Measurements from ENCODE around the gene OR52H1.
A peak's percentile ranks its signal among the peaks of the same experiment; 100 is the strongest.
"Not testable (repeated sequence)": the region's sequence is repeated elsewhere in the genome, so short reads cannot be mapped to it uniquely, and the experiment has no call there.

The OR52H1 gene

DNA sequence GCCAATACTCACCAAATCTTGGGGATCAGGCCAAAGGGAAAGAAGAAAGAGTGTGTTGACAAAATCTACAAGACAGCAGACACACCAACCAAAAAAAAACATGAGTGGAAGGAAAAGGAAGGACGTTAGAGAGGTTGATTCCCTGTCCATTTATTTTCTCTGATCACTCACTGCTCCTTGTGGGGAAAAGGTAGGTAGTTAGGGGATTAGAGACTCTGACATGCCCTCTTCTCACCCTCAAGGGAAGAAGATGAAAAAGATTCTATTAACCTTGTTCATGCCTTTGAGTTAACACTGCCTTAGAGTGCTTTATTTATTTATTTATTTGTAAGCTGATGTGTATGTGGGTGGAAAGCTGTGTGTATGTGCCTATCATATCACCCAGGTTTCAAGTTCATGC, at the start of gene OR52H1:
Gene OR52H1 (minus strand): TSS at position 101 of the 400 bp plus-strand sequence. CDS start 3,035 bp downstream, outside the sequence.
- no peak for DNase-seq (ENCODE audit: low read depth)
- TF ChIP-seq, protein P1, sequence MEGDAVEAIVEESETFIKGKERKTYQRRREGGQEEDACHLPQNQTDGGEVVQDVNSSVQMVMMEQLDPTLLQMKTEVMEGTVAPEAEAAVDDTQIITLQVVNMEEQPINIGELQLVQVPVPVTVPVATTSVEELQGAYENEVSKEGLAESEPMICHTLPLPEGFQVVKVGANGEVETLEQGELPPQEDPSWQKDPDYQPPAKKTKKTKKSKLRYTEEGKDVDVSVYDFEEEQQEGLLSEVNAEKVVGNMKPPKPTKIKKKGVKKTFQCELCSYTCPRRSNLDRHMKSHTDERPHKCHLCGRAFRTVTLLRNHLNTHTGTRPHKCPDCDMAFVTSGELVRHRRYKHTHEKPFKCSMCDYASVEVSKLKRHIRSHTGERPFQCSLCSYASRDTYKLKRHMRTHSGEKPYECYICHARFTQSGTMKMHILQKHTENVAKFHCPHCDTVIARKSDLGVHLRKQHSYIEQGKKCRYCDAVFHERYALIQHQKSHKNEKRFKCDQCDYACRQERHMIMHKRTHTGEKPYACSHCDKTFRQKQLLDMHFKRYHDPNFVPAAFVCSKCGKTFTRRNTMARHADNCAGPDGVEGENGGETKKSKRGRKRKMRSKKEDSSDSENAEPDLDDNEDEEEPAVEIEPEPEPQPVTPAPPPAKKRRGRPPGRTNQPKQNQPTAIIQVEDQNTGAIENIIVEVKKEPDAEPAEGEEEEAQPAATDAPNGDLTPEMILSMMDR (IDR thresholded peaks at IDR 0.05; ENCODE audit: low read depth, low read length, missing control alignments), result no peak

DNA sequence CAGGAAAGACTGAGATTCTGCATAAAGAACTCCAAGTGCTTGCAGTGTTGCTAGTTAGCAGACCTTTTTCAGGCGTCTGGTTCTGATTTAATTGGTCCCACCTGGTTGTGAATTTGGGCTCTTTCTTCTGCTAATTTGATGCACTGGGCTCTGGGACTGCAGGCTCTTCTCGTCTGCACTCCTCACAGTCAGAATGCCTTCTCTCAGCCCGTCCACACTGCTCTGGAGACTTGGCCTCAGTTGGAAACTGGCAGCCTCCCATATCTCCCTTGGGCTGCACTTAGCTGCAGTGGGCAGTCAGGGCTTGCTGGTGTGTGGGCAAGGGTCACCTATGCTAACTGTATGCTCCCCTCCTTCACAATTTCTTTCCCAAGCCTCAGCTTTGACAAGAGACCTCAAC, 49.6 kb upstream of the OR52H1 start:
- no peak for DNase-seq (ENCODE audit: low read depth)
- no peak overlapping the region for H3K4me3 ChIP-seq (ENCODE audit: low read depth, low read length)
- TF ChIP-seq, protein P1 (IDR thresholded peaks at IDR 0.05; ENCODE audit: low read depth, low read length, missing control alignments), result no peak

More for the DNA sequence above, at the start of gene OR52H1:
- no peak within 1 kb of the TSS for H3K4me3 ChIP-seq (ENCODE audit: low read depth, low read length)

DNA sequence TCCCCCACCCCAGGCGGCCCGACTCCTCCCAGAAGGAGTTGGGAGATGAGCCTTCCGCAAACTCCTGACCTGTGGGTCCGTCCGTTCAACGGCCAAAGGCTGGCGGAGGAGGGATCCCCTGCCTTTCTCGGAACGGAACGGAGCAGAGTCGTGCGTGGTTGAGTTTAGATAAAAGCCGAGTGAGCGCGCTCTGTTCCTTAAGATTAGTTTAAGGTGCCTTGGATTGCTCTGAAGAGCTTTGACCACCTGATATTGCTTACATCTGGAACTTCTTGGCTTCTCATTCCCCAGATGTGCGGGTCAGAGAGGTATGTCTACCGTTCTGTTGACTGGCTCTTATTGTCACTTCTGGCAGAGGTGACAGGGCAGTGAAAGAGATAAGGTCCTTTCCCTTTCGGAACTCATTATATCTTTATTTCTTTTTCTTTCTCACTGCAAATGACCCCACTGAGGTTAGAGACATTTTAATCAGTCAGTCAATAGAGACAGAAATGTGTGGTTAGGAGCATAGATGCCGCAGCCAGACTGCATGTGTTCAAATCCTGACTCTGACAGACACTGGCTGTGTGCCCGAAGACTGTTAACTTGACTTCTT, 48.4 kb upstream of the OR52H1 start, which contains the start of gene TRIM6:
Gene TRIM6 (plus strand): TSS at position 31 of the 595 bp plus-strand sequence. CDS start 261 bp downstream, at position 292.
- DNase-seq (ENCODE audit: low read depth), result no peak
- TF ChIP-seq, protein P1 (IDR thresholded peaks at IDR 0.05; ENCODE audit: low read depth, low read length, missing control alignments), result no peak
- H3K4me3 ChIP-seq (ENCODE audit: low read depth, low read length), result peak within 1 kb of the TSS; percentile 70

DNA sequence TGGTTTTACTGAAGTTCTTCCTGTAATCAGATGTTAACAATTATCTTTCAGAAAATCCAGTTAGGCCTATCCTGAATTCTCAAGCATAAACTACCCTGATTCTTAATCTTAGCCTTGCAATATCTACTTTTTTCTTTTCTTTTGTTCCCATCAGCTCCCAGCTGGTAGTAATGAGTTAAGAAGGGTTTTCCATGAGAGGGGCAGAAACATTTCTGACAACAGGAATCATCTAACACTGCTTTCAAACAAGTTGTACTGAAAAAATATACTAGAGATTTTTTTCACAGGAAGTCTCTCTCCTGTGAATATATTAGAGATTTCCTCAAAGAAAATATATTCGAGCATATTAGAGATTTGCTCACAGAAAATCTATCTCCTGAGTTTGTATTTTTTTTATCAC, 44.8 kb upstream of the OR52H1 start:
- TF ChIP-seq, protein P1 (IDR thresholded peaks at IDR 0.05; ENCODE audit: low read depth, low read length, missing control alignments), result no peak
- H3K4me3 ChIP-seq (ENCODE audit: low read depth, low read length), result no peak overlapping the region
- DNase-seq (ENCODE audit: low read depth), result no peak

DNA sequence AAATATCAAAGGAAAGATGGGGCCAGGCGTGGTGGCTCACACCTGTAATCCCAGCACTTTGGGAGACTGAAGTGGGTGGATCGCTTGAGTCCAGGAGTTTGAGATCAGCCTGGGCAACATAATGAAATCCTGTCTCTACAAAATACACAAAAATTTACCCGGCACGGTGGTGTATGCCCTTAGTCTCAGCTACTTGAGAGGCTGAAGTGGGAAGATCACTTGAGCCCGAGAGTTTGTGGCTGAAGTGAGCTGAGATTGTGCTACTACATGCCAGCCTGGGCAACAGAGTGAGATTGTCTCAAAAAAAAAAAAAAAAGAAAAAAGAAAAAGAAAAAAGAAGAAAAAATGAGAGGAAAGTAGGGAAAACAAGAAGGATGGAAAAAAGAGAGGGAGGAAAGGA, 44.3 kb upstream of the OR52H1 start:
- DNase-seq (ENCODE audit: low read depth), result no peak
- H3K4me3 ChIP-seq (ENCODE audit: low read depth, low read length), result no peak overlapping the region
- TF ChIP-seq, protein P1 (IDR thresholded peaks at IDR 0.05; ENCODE audit: low read depth, low read length, missing control alignments), result no peak

DNA sequence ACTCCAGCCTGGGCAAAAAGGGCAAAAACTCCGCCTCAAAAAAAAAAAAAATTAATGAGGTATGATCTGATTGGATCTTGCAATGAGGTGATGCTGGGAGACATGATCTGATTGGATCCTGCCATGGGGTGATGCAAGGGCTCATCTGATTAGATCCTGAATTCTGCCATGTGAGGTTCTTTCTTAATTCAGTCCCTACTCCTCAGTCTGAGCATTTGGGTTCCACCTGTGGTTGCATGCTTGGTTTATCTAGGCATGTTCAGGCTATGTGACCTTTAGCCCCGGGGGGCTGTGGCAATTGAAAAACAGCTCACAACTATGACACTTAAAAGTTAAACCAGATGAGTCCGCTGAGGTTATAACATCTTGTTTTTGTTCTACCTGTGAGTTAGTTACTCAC, 43.3 kb upstream of the OR52H1 start:
- DNase-seq (ENCODE audit: low read depth), result no peak
- no peak overlapping the region for H3K4me3 ChIP-seq (ENCODE audit: low read depth, low read length)
- TF ChIP-seq, protein P1 (IDR thresholded peaks at IDR 0.05; ENCODE audit: low read depth, low read length, missing control alignments), result no peak

DNA sequence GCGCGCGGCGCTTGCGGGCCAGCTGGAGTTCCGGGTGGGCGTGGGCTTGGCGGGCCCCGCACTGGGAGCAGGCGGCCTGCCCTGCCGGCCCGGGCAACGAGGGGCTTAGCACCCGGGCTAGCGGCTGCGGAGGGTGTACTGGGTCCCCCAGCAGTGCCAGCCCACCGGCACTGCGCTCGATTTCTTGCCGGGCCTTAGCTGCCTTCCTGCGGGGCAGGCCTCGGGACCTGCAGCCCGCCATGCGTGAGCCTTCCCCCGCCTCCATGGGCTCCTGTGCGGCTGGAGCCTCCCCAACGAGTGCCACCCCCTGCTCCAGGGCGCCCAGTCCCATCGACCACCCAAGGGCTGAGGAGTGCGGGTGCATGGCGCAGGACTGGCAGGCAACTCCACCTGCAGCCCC, 41.6 kb upstream of the OR52H1 start:
- DNase-seq (ENCODE audit: low read depth); H3K4me3 ChIP-seq (ENCODE audit: low read depth, low read length): not testable (repeated sequence)

DNA sequence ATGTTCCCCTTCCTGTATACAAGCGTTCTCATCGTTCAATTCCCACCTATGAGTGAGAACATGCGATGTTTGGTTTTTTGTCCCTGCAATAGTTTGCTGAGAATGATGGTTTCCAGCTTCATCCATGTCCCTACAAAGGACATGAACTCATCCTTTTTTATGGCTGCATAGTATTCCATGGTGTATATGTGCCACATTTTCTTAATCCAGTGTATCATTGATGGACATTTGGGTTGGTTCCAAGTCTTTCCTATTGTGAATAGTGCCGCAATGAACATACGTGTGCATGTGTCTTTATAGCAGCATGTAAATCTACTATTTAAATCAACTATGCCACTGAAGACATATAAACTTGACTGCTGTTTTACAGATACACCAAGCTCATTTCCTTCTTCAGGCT, 36.1 kb upstream of the OR52H1 start:
- not testable (repeated sequence) for DNase-seq (ENCODE audit: low read depth); H3K4me3 ChIP-seq (ENCODE audit: low read depth, low read length)
